ENCODE results near the gene NCKAP1. TPM values are rescaled to one million over a fixed set of nuclear protein-coding genes. Genes with fewer than 3 reads are reported as not detected.
"Not testable (repeated sequence)": the region's sequence is repeated elsewhere in the genome, so short reads cannot be mapped to it uniquely, and the experiment has no call there.

Gene NCKAP1
- total and polyA plus RNA-seq, 2 of the 4 experiments (the other 2 are of a cell fraction): 91.1 to 160 TPM

DNA sequence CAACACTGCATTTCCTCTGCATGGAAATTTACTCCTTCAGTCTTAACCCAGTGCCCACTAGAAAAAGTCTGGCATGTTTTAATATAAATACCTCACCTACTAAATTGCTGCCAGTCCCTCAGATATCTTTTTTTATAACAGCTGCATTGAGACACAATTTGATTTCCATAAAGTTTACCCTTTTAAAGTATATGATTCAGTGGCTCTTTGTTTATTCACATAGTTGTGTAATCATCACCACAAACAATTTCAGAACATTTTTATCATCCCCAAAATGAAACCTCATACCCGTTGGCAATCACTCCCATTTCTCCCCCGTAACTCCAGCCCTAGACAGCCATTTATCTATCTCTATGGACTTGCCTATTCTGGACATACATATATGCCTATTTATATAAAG is 154.8 kb downstream of the NCKAP1 start:
- Histone ChIP-seq H3K4me1 (ENCODE audit: control insufficient read depth, insufficient read depth, low read length) (peaks cover 2% of the 10 kb centered on the region), H3K27ac (ENCODE audit: insufficient read depth, low read length) (no peak overlapping the region), H4K91ac (ENCODE audit: insufficient read depth, low read depth, low read length) (no peak overlapping the region), H2BK120ac (ENCODE audit: low read depth, low read length) (no peak overlapping the region), H3K9ac (ENCODE audit: low read depth, low read length) (no peak overlapping the region), H3K23ac (ENCODE audit: low read depth, low read length) (no peak overlapping the region), H3K4me3 (ENCODE audit: insufficient read depth, low read depth, low read length) (no peak overlapping the region), H2AK5ac (ENCODE audit: low read depth, low read length) (no peak overlapping the region), H3K18ac (ENCODE audit: low read depth, low read length) (no peak overlapping the region), H3K14ac (replicated peaks; ENCODE audit: low read depth, low read length) (no peak overlapping the region), H3K9me3 (ENCODE audit: control insufficient read depth, insufficient read depth, low read length) (no peaks in the 10 kb centered on the region), H3K56ac (ENCODE audit: extremely low read depth, insufficient read depth, low read length) (no peak overlapping the region), H4K8ac (ENCODE audit: low read depth in 2 of 2, low read length in 2 of 2) (no peak overlapping the region), H3K36me3 (ENCODE audit: control insufficient read depth, insufficient read depth, low read length) (no peaks in the 10 kb centered on the region), H2BK5ac (ENCODE audit: low read depth, low read length, poor library complexity, severe bottlenecking) (no peak overlapping the region), H2AK9ac (replicated peaks; ENCODE audit: low read depth, low read length, poor library complexity) (no peak overlapping the region), H3K4me2 (ENCODE audit: low read depth, low read length) (no peak overlapping the region), H3K27me3 (ENCODE audit: control insufficient read depth, insufficient read depth, low read length) (no peaks in the 10 kb centered on the region), H4K5ac (ENCODE audit: low read depth, low read length) (no peak overlapping the region), H2BK15ac (ENCODE audit: low read depth, low read length) (no peak overlapping the region), H3K9me1 (ENCODE audit: insufficient read depth, low read length) (no peaks in the 10 kb centered on the region), H3K79me1 (ENCODE audit: low read depth in 1 of 2, low read length in 2 of 2) (no peaks in the 10 kb centered on the region), H2AFZ (replicated peaks; ENCODE audit: low read length, poor library complexity) (no peak overlapping the region), H4K20me1 (ENCODE audit: insufficient read depth, low read length) (no peaks in the 10 kb centered on the region), H3K4ac (ENCODE audit: low read depth, low read length) (no peak overlapping the region), H2BK20ac (ENCODE audit: low read depth, low read length) (no peak overlapping the region)
- TF ChIP-seq CEBPB (IDR thresholded peaks at IDR 0.05; ENCODE audit: low read depth, low read length): peak; percentile 48; the same call in 1 of the 2 replicates
- TF ChIP-seq, protein P1, sequence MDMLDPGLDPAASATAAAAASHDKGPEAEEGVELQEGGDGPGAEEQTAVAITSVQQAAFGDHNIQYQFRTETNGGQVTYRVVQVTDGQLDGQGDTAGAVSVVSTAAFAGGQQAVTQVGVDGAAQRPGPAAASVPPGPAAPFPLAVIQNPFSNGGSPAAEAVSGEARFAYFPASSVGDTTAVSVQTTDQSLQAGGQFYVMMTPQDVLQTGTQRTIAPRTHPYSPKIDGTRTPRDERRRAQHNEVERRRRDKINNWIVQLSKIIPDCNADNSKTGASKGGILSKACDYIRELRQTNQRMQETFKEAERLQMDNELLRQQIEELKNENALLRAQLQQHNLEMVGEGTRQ (IDR thresholded peaks at IDR 0.05; ENCODE audit: low read depth, low read length): no peak
- TF ChIP-seq RFX5 (IDR thresholded peaks at IDR 0.05; ENCODE audit: low read depth, low read length): no peak
- ATAC-seq (ENCODE audit: low read depth): no peak; the same call in 1 of the 2 replicates
- intact Hi-C loops (cut with micrococcal nuclease) (no loop called here), dilution Hi-C loops (cut with HindIII; ENCODE audit: low sequenced_read_pairs, unreplicated experiment) (no loop called here), in situ Hi-C loops (cut with MboI; ENCODE audit: low sequenced_read_pairs) (no loop called here)
- ChIA-PET POLR2A (ENCODE audit: unreplicated experiment) (no interaction called here), CTCF (no interaction called here)
- no TSS peak for BruUV-seq (replicated peaks)
- WGBS, 2 experiments (ENCODE audit: extremely low coverage in 2 of 2, insufficient read length in 1 of 2): no CpG with 5 or more reads among the region's 2 CpGs
- DNase-seq: peak; percentile 19

DNA sequence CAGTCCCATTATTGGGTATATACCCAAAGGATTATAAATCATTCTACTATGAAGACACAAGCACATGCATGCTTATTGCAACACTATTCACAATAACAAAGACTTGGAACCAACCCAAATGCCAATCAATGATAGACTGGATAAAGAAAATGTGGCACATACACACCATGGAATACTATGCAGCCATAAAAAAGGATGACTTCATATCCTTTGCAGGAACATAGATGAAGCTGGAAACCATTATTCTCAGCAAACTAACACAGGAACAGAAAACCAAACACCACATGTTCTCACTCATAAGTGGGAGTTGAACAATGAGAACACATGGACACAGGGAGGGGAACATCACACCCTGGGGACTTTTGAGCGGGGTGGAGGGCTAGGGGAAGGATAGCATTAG is 158.2 kb downstream of the NCKAP1 start:
- H3K4me3 ChIP-seq (ENCODE audit: insufficient read depth, low read depth, low read length); H3K23ac ChIP-seq (ENCODE audit: low read depth, low read length); DNase-seq; H2BK20ac ChIP-seq (ENCODE audit: low read depth, low read length); ATAC-seq (ENCODE audit: low read depth); H2BK15ac ChIP-seq (ENCODE audit: low read depth, low read length); H4K91ac ChIP-seq (ENCODE audit: insufficient read depth, low read depth, low read length); BruUV-seq (replicated peaks); H2BK5ac ChIP-seq (ENCODE audit: low read depth, low read length, poor library complexity, severe bottlenecking); H3K9me3 ChIP-seq (ENCODE audit: control insufficient read depth, insufficient read depth, low read length); H2AFZ ChIP-seq (replicated peaks; ENCODE audit: low read length, poor library complexity); POLR2A ChIA-PET (ENCODE audit: unreplicated experiment); H3K79me1 ChIP-seq (ENCODE audit: low read depth in 1 of 2, low read length in 2 of 2); CTCF ChIA-PET; intact Hi-C loops (cut with micrococcal nuclease); H3K36me3 ChIP-seq (ENCODE audit: control insufficient read depth, insufficient read depth, low read length); dilution Hi-C loops (cut with HindIII; ENCODE audit: low sequenced_read_pairs, unreplicated experiment); in situ Hi-C loops (cut with MboI; ENCODE audit: low sequenced_read_pairs); H4K20me1 ChIP-seq (ENCODE audit: insufficient read depth, low read length); H3K4me2 ChIP-seq (ENCODE audit: low read depth, low read length); H3K27ac ChIP-seq (ENCODE audit: insufficient read depth, low read length); H3K4me1 ChIP-seq (ENCODE audit: control insufficient read depth, insufficient read depth, low read length); H3K18ac ChIP-seq (ENCODE audit: low read depth, low read length); H3K56ac ChIP-seq (ENCODE audit: extremely low read depth, insufficient read depth, low read length); H2BK120ac ChIP-seq (ENCODE audit: low read depth, low read length); H3K9me1 ChIP-seq (ENCODE audit: insufficient read depth, low read length); H4K8ac ChIP-seq (ENCODE audit: low read depth in 2 of 2, low read length in 2 of 2); H4K5ac ChIP-seq (ENCODE audit: low read depth, low read length); H2AK5ac ChIP-seq (ENCODE audit: low read depth, low read length); H2AK9ac ChIP-seq (replicated peaks; ENCODE audit: low read depth, low read length, poor library complexity); H3K4ac ChIP-seq (ENCODE audit: low read depth, low read length); H3K27me3 ChIP-seq (ENCODE audit: control insufficient read depth, insufficient read depth, low read length); H3K14ac ChIP-seq (replicated peaks; ENCODE audit: low read depth, low read length); H3K9ac ChIP-seq (ENCODE audit: low read depth, low read length): not testable (repeated sequence)
- no CpG with 5 or more reads among the region's 1 CpG for WGBS, 2 experiments (ENCODE audit: extremely low coverage in 2 of 2, insufficient read length in 1 of 2)
